ENCODE results near the gene CDC42EP4.
A peak's percentile ranks its signal among the peaks of the same experiment; 100 is the strongest.

CDC42EP4 gene

GRCh38 chr17:73342541-73343167 is 30.9 kb upstream of the CDC42EP4 start:
- DNase-seq = no peak

- DNase-seq = peak; percentile 27 to 52
Observed at GRCh38 chr17:73342050-73342522, 30.3 kb upstream of the CDC42EP4 start.

GRCh38 chr17:73341350-73342049 is 29.7 kb upstream of the CDC42EP4 start:
- no peak for DNase-seq

GRCh38 chr17:73340093-73340596 is 28.3 kb upstream of the CDC42EP4 start:
- peak; percentile 89 to 90 for DNase-seq

- DNase-seq = no peak
Observed at GRCh38 chr17:73338566-73339197, 26.9 kb upstream of the CDC42EP4 start.

GRCh38 chr17:73338050-73338521 is 26.3 kb upstream of the CDC42EP4 start:
- DNase-seq = no peak

- DNase-seq = no peak
Observed at GRCh38 chr17:73337330-73337710, 25.5 kb upstream of the CDC42EP4 start.

- no peak for DNase-seq
Observed at GRCh38 chr17:73336408-73337329, 24.9 kb upstream of the CDC42EP4 start.

GRCh38 chr17:73335591-73336407 is 24.0 kb upstream of the CDC42EP4 start:
- no peak for DNase-seq

GRCh38 chr17:73334771-73335513 is 23.1 kb upstream of the CDC42EP4 start:
- DNase-seq = no peak

GRCh38 chr17:73333445-73333844 is 21.6 kb upstream of the CDC42EP4 start:
- DNase-seq = peak; percentile 5 to 36

GRCh38 chr17:73331060-73331459 is 19.3 kb upstream of the CDC42EP4 start:
- no peak for DNase-seq

GRCh38 chr17:73327676-73328075 is 15.9 kb upstream of the CDC42EP4 start:
- no peak for DNase-seq

GRCh38 chr17:73325527-73325842 is 13.7 kb upstream of the CDC42EP4 start:
- DNase-seq = peak; percentile 61 to 65

GRCh38 chr17:73324711-73325526 is 13.1 kb upstream of the CDC42EP4 start:
- no peak for DNase-seq

- no peak for DNase-seq
Observed at GRCh38 chr17:73324160-73324475, 12.3 kb upstream of the CDC42EP4 start.

- no peak for DNase-seq
Observed at GRCh38 chr17:73323409-73324159, 11.8 kb upstream of the CDC42EP4 start.

GRCh38 chr17:73320601-73321264 is 8.9 kb upstream of the CDC42EP4 start:
- no peak for DNase-seq

GRCh38 chr17:73319766-73320165 is 8.0 kb upstream of the CDC42EP4 start:
- DNase-seq = no peak
